Fibroblast of lung (primary cell): Measurements from ENCODE around the gene ESPNL. TPM values are rescaled to one million over a fixed set of nuclear protein-coding genes. Genes with fewer than 3 reads are reported as not detected.
A peak's percentile ranks its signal among the peaks of the same experiment; 100 is the strongest.

Source experiments
- DNase-seq, 2 donors: peaks; one replicate each; pipeline versions ENCODE4 v3.0.0 to v3.0.0-alpha.2; 2010; ENCODE audit warnings: low read depth in 2 of 2
- H2AFZ ChIP-seq: 2 replicates; pipeline ENCODE4 v1.5.1; 2012; ENCODE audit warnings: low read length, control low read depth, inconsistent platforms
- H3K27ac ChIP-seq: 2 replicates; pipeline ENCODE4 v1.5.1; 2011; ENCODE audit warnings: low read length, control low read depth; ENCODE audit not compliant: insufficient read depth
- H3K27me3 ChIP-seq: 2 replicates; pipeline ENCODE4 v1.5.1; 2011; ENCODE audit warnings: mild to moderate bottlenecking, low read length; ENCODE audit not compliant: control insufficient read depth, insufficient read depth
- H3K36me3 ChIP-seq: 2 replicates; pipeline ENCODE4 v1.5.1; 2011; ENCODE audit warnings: low read length; ENCODE audit not compliant: control insufficient read depth, insufficient read depth
- H3K4me1 ChIP-seq: 2 replicates; pipeline ENCODE4 v1.5.1; 2011; ENCODE audit warnings: low read length; ENCODE audit not compliant: control insufficient read depth, insufficient read depth; ENCODE audit errors: extremely low read depth
- H3K4me2 ChIP-seq: 2 replicates; pipeline ENCODE4 v1.5.1; 2011; ENCODE audit warnings: low read length, control low read depth; ENCODE audit not compliant: insufficient read depth; ENCODE audit errors: extremely low read depth
- H3K4me3 ChIP-seq, 4 experiments: fragments of 200-600 bp in 1 of 4; sonication (generic) in 1 of 4; replicated peaks in 1 of 4; 2 replicates each; pipeline ENCODE4 v1.5.1; 2011 to 2016; ENCODE audit warnings: low read length in 4 of 4, low read depth in 3 of 4, mild to moderate bottlenecking in 3 of 4, control low read depth in 2 of 4, inconsistent platforms in 1 of 4, mixed read lengths in 1 of 4; ENCODE audit not compliant: insufficient read depth in 1 of 4; ENCODE audit errors: control extremely low read depth in 1 of 4
- H3K79me2 ChIP-seq: 2 replicates; pipeline ENCODE4 v1.5.1; 2012; ENCODE audit warnings: mild to moderate bottlenecking, low read length, inconsistent platforms; ENCODE audit not compliant: control insufficient read depth, insufficient read depth
- H3K9ac ChIP-seq: 2 replicates; pipeline ENCODE4 v1.5.1; 2011; ENCODE audit warnings: mild to moderate bottlenecking, low read length, control low read depth; ENCODE audit not compliant: insufficient read depth
- H3K9me3 ChIP-seq: 2 replicates; pipeline ENCODE4 v1.5.1; 2012; ENCODE audit warnings: low read depth, low read length; ENCODE audit not compliant: control insufficient read depth, insufficient read depth
- H4K20me1 ChIP-seq: 2 replicates; pipeline ENCODE4 v1.5.1; 2011; ENCODE audit warnings: low read length; ENCODE audit not compliant: control insufficient read depth, insufficient read depth; ENCODE audit errors: extremely low read depth
- CTCF ChIP-seq, 2 donors: IDR thresholded peaks in 1 of 2; conservative IDR thresholded peaks in 1 of 2; 1 replicate in 1 of 2; 2 replicates in 1 of 2; pipeline ENCODE4 v1.5.1; 2011 to 2012; ENCODE audit warnings: low read length in 2 of 2, control low read depth in 1 of 2, inconsistent platforms in 1 of 2, low read depth in 1 of 2, mild to moderate bottlenecking in 1 of 2
- EZH2 ChIP-seq: IDR thresholded peaks from 2 replicates; pipeline ENCODE4 v1.5.1; 2012; ENCODE audit warnings: low read length, control low read depth, mild to moderate bottlenecking; ENCODE audit errors: missing control alignments
- polyA plus RNA-seq, 2 donors: library from polyadenylated mRNA; depleted of rRNA in 1 of 2; stranded (reverse) in 1 of 2; unstranded in 1 of 2; fragments of >200 nt; gene quantifications; 2 replicates each; pipeline ENCODE4 v1.2.1, GENCODE V29; 2011 to 2012; ENCODE audit warnings: missing spikeins in 1 of 2
- total RNA-seq: library from RNA; depleted of rRNA; stranded (reverse); fragments of >200 nt; gene quantifications from 2 replicates; pipeline ENCODE4 v1.2.1, GENCODE V29; 2014

ESPNL gene
- total and polyA plus RNA-seq, 2 donors (not counting 1 experiment from before 2014, with no cell fraction given) = 0.79 to 2.8 TPM

- Histone ChIP-seq H3K79me2 (no peaks in the 10 kb centered on the region), H3K27ac (no peak overlapping the region), H3K4me3 (no peak overlapping the region), H3K4me2 (no peak overlapping the region), H3K9me3 (no peaks in the 10 kb centered on the region), H2AFZ (no peak overlapping the region), H4K20me1 (no peaks in the 10 kb centered on the region), H3K36me3 (peaks cover 30% of the 10 kb centered on the region), H3K4me1 (peaks cover 10% of the 10 kb centered on the region), H3K9ac (no peak overlapping the region), H3K27me3 (no peaks in the 10 kb centered on the region)
- TF ChIP-seq EZH2 = no peak
- TF ChIP-seq CTCF (conservative IDR thresholded peaks at IDR 0.05 in 1 of 2, IDR thresholded peaks at IDR 0.05 in 1 of 2; ENCODE audit: low read depth in 1 of 2, low read length in 2 of 2) = no peak
- no peak for DNase-seq
These were observed 74.6 kb downstream of the ESPNL start for GRCh38 chr2:238174701-238175100.

- Histone ChIP-seq H3K9me3 (no peaks in the 10 kb centered on the region), H3K4me1 (no peaks in the 10 kb centered on the region), H3K36me3 (peaks cover 33% of the 10 kb centered on the region), H3K9ac (no peak overlapping the region), H3K27ac (no peak overlapping the region), H3K79me2 (no peaks in the 10 kb centered on the region), H3K27me3 (no peaks in the 10 kb centered on the region), H3K4me2 (no peak overlapping the region), H4K20me1 (no peaks in the 10 kb centered on the region), H3K4me3 (no peak overlapping the region), H2AFZ (no peak overlapping the region)
- no peak for TF ChIP-seq CTCF (conservative IDR thresholded peaks at IDR 0.05 in 1 of 2, IDR thresholded peaks at IDR 0.05 in 1 of 2; ENCODE audit: low read depth in 1 of 2, low read length in 2 of 2)
- TF ChIP-seq EZH2 = no peak
- DNase-seq = peak in 1 of 2 donors; percentile 80
These were observed 76.5 kb downstream of the ESPNL start for GRCh38 chr2:238176613-238177012.

DNA sequence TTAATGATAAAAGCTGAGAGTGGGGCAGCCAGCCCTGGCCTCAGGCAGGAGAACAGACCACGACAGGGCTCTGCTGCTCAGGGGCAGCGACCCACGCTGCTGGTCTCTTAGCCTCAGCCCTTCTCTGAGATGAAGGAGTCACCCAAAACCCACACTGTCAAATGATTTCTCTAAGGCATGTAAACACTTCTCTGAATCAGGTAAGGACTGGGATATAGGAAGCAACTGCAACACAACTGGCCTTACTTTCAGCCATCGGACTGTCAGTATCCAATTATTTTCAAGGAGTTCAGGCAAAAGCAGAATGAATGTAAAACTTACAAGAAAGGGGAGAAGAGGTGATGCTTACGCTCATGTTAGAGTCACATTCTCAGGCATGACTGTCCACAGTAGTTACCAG is 80.4 kb downstream of the ESPNL start:
- H3K4me3 ChIP-seq = no peak overlapping the region
- TF ChIP-seq EZH2 (no peak), CTCF (conservative IDR thresholded peaks at IDR 0.05 in 1 of 2, IDR thresholded peaks at IDR 0.05 in 1 of 2; ENCODE audit: low read depth in 1 of 2, low read length in 2 of 2) (no peak)

More for the DNA sequence above, 80.4 kb downstream of the ESPNL start:
- H3K9ac ChIP-seq = no peak overlapping the region
- peaks cover 29% of the 10 kb centered on the region for H3K36me3 ChIP-seq
- H3K27ac ChIP-seq = no peak overlapping the region
- H3K4me1 ChIP-seq = no peaks in the 10 kb centered on the region
- no peaks in the 10 kb centered on the region for H4K20me1 ChIP-seq
- DNase-seq = no peak
- no peaks in the 10 kb centered on the region for H3K27me3 ChIP-seq
- H3K79me2 ChIP-seq = peaks cover 2% of the 10 kb centered on the region
- no peak overlapping the region for H3K4me2 ChIP-seq
- no peaks in the 10 kb centered on the region for H3K9me3 ChIP-seq
- H2AFZ ChIP-seq = no peak overlapping the region
